Lower leg skin (tissue), 3 donors: ENCODE results near the gene MEOX1.

Source experiments
- POLR2A ChIP-seq, 2 donors: fragments of 450-650 bp; IDR thresholded peaks; one replicate each; pipeline ENCODE4 v1.6.1; 2016 to 2017; ENCODE audit warnings: antibody characterized with exemption in 2 of 2, mild to moderate bottlenecking in 1 of 2, moderate library complexity in 1 of 2
- TF ChIP-seq, protein P1 (sequence below), 3 donors: fragments of 450-650 bp; IDR thresholded peaks; one replicate each; pipeline ENCODE4 v1.5.1; 2016; ENCODE audit warnings: antibody characterized with exemption in 3 of 3, mild to moderate bottlenecking in 3 of 3, moderate library complexity in 2 of 3

DNA sequence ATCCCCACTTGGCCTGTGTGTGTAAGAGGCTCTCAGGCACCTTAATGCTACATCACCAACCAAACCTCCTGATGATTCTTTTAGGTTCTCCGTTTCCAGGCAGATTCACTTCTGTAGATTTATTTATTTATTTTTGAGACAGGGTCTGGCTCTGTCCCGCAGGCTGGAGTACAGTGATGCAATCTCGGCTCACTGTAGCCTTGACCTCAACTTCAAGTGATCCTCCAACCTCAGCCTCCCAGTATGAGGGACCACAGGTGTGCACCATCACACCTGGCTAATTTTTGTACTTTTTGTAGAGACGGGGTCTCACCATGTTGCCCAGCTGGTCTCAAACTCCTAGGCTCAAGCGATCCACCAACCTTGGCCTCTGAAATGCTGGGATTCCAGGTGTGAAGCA lies 12.7 kb upstream of the MEOX1 start:
- TF ChIP-seq, protein P1, sequence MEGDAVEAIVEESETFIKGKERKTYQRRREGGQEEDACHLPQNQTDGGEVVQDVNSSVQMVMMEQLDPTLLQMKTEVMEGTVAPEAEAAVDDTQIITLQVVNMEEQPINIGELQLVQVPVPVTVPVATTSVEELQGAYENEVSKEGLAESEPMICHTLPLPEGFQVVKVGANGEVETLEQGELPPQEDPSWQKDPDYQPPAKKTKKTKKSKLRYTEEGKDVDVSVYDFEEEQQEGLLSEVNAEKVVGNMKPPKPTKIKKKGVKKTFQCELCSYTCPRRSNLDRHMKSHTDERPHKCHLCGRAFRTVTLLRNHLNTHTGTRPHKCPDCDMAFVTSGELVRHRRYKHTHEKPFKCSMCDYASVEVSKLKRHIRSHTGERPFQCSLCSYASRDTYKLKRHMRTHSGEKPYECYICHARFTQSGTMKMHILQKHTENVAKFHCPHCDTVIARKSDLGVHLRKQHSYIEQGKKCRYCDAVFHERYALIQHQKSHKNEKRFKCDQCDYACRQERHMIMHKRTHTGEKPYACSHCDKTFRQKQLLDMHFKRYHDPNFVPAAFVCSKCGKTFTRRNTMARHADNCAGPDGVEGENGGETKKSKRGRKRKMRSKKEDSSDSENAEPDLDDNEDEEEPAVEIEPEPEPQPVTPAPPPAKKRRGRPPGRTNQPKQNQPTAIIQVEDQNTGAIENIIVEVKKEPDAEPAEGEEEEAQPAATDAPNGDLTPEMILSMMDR (IDR thresholded peaks at IDR 0.05): no peak
- no peak for TF ChIP-seq POLR2A (IDR thresholded peaks at IDR 0.05)
